Measurements from ENCODE around the gene BCL2.

BCL2 gene

GRCh38 chr18:63342206-63342605 is 22.6 kb upstream of the BCL2 start:
- TF ChIP-seq, protein P1, sequence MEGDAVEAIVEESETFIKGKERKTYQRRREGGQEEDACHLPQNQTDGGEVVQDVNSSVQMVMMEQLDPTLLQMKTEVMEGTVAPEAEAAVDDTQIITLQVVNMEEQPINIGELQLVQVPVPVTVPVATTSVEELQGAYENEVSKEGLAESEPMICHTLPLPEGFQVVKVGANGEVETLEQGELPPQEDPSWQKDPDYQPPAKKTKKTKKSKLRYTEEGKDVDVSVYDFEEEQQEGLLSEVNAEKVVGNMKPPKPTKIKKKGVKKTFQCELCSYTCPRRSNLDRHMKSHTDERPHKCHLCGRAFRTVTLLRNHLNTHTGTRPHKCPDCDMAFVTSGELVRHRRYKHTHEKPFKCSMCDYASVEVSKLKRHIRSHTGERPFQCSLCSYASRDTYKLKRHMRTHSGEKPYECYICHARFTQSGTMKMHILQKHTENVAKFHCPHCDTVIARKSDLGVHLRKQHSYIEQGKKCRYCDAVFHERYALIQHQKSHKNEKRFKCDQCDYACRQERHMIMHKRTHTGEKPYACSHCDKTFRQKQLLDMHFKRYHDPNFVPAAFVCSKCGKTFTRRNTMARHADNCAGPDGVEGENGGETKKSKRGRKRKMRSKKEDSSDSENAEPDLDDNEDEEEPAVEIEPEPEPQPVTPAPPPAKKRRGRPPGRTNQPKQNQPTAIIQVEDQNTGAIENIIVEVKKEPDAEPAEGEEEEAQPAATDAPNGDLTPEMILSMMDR (IDR thresholded peaks at IDR 0.05) = peak; percentile 22
- no peaks in the 10 kb centered on the region for H3K4me1 ChIP-seq
- H3K4me3 ChIP-seq (ENCODE audit: low read depth, low read length) = no peak overlapping the region
- H3K9me3 ChIP-seq (ENCODE audit: control insufficient read depth, low read length) = no peaks in the 10 kb centered on the region
- H2AFZ ChIP-seq = no peak overlapping the region
- H3K27ac ChIP-seq = no peak overlapping the region
- H3K9ac ChIP-seq = no peak overlapping the region
- H3K36me3 ChIP-seq (ENCODE audit: control insufficient read depth, insufficient read depth, low read length) = no peaks in the 10 kb centered on the region
- H3K4me2 ChIP-seq (ENCODE audit: low read length) = no peak overlapping the region
- no peaks in the 10 kb centered on the region for H3K79me2 ChIP-seq
- no peaks in the 10 kb centered on the region for H3K27me3 ChIP-seq (ENCODE audit: control insufficient read depth, insufficient read depth, low read length)

DNA sequence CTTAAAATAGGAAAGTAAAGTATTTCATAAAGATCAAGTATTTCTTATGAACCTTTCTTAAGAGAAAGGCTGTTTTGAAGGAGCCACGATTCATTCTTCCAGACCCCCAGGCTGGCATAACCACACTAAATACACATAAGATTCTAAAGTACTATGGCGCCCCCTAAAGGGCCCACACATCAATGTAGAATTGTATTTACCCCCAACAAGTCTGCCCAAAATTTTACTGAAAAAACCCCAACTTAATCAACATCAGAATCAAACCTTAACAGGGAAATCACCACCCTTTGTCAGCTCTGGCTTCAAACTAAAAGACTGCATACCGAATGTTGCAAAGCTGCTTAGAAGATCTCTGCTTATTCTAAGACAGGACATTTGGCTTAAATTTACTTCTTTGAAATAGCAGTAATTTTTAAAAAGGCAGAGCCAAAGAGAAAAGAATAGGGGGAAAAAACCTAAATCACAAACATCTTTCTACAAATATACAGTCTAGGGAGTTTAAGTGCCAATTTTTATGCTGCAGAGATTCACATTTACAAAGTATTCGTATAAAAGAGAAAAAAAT is 20.4 kb upstream of the BCL2 start:
- no peaks in the 10 kb centered on the region for H3K27me3 ChIP-seq (ENCODE audit: control insufficient read depth, insufficient read depth, low read length)
- H3K9me3 ChIP-seq (ENCODE audit: control insufficient read depth, low read length) = no peaks in the 10 kb centered on the region
- H3K9ac ChIP-seq = no peak overlapping the region
- no peak overlapping the region for H2AFZ ChIP-seq
- no peak overlapping the region for H3K4me3 ChIP-seq (ENCODE audit: low read depth, low read length)
- TF ChIP-seq, protein P1 (IDR thresholded peaks at IDR 0.05) = peak; percentile 33
- H3K79me2 ChIP-seq = no peaks in the 10 kb centered on the region
- H3K4me2 ChIP-seq (ENCODE audit: low read length) = no peak overlapping the region
- H3K27ac ChIP-seq = no peak overlapping the region
- no peaks in the 10 kb centered on the region for H3K36me3 ChIP-seq (ENCODE audit: control insufficient read depth, insufficient read depth, low read length)
- H3K4me1 ChIP-seq = no peaks in the 10 kb centered on the region

DNA sequence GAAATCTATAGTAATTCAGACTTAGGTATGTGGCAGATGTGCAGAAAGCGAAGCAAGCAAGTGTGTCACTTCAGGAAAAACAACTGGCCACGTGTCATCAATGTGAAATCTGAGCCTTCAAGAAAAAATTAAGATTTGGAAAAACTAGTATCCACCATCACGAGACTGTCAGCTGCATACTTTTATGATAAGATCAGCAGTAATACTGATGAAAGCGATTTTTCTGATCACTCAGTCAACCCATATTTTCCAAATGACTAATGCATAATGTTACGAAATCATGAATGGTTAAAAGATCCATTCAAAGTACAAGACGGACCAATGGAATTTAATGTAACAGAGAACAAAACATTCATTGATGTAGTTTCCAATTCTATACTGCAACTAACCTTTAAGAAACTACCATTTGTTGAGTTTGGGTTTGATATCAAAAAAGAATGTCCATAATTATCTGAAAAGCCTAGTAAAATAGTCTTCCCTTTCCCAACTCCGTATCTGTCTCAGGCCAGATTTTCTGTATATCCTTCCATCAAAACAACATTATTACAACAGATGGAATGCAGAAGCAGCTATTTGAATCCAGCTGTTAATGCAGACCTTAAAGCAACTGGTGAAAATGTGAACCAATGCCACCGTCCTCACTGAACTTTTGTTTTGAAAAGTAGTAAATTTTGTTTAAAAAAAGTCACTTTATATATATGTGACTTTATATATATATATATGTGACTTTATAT is 17.0 kb upstream of the BCL2 start:
- H3K27ac ChIP-seq = no peak overlapping the region

DNA sequence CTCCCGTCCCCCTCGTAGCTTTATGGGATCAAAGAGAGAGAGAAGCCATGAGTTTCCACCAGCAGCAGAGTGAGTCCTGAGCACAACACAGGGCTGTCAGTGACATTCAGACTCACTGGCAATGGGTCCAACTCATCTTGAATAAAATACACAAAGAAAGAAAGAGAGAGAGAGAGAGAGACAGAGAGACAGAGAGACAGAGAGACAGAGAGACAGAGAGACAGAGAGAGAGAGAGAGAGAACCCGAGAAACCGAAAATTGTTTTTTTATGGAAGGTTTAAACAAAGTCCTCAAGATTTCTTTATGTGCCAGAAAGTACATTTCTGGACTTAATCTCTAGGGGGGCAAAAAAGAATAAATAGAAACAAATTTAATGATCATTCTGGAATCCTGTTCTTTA is 11.5 kb upstream of the BCL2 start:
- TF ChIP-seq, protein P1 (IDR thresholded peaks at IDR 0.05) = no peak
- Histone ChIP-seq H3K9me3 (ENCODE audit: control insufficient read depth, low read length) (no peaks in the 10 kb centered on the region), H3K79me2 (no peaks in the 10 kb centered on the region), H3K4me1 (no peaks in the 10 kb centered on the region), H2AFZ (no peak overlapping the region), H3K27me3 (ENCODE audit: control insufficient read depth, insufficient read depth, low read length) (no peaks in the 10 kb centered on the region), H3K36me3 (ENCODE audit: control insufficient read depth, insufficient read depth, low read length) (no peaks in the 10 kb centered on the region), H3K27ac (no peak overlapping the region), H3K9ac (no peak overlapping the region), H3K4me3 (ENCODE audit: low read depth, low read length) (no peak overlapping the region), H3K4me2 (ENCODE audit: low read length) (no peak overlapping the region)

More for the DNA sequence above, 17.0 kb upstream of the BCL2 start:
- TF ChIP-seq, protein P1 (IDR thresholded peaks at IDR 0.05) = no peak
- Histone ChIP-seq H3K4me3 (ENCODE audit: low read depth, low read length) (no peak overlapping the region), H3K79me2 (no peaks in the 10 kb centered on the region), H2AFZ (no peak overlapping the region), H3K36me3 (ENCODE audit: control insufficient read depth, insufficient read depth, low read length) (no peaks in the 10 kb centered on the region), H3K9me3 (ENCODE audit: control insufficient read depth, low read length) (no peaks in the 10 kb centered on the region), H3K4me1 (no peaks in the 10 kb centered on the region), H3K4me2 (ENCODE audit: low read length) (peak overlapping the region; percentile 10), H3K27me3 (ENCODE audit: control insufficient read depth, insufficient read depth, low read length) (no peaks in the 10 kb centered on the region), H3K9ac (no peak overlapping the region)

Data from parathyroid adenoma (tissue), 2 donors.